Large intestine (tissue), 3 donors: ENCODE measurements around the gene EPAS1. TPM values are rescaled to one million over a fixed set of nuclear protein-coding genes. Genes with fewer than 3 reads are reported as not detected.

Experiments
- DNase-seq, 2 donors: peaks; one replicate each; pipeline versions ENCODE4 v3.0.0 to v3.0.0-alpha.2; 2013
- H3K27ac ChIP-seq: one replicate; pipeline ENCODE4 v1.5.1; 2013; ENCODE audit warnings: low read length
- H3K27me3 ChIP-seq: 2 replicates; pipeline ENCODE4 v1.6.1; 2013; ENCODE audit warnings: low read length; ENCODE audit not compliant: control insufficient read depth, insufficient read depth
- H3K36me3 ChIP-seq: 2 replicates; pipeline ENCODE4 v1.6.1; 2013; ENCODE audit warnings: low read length; ENCODE audit not compliant: control insufficient read depth, insufficient read depth
- H3K4me1 ChIP-seq: one replicate; pipeline ENCODE4 v1.6.1; 2013; ENCODE audit warnings: low read length; ENCODE audit not compliant: control insufficient read depth, insufficient read depth
- H3K4me3 ChIP-seq: one replicate; pipeline ENCODE4 v1.5.1; 2013; ENCODE audit warnings: low read length
- H3K9me3 ChIP-seq: one replicate; pipeline ENCODE4 v1.6.1; 2013; ENCODE audit warnings: mild to moderate bottlenecking, low read depth, low read length, moderate library complexity; ENCODE audit not compliant: control insufficient read depth
- WGBS: methylation state at CpG from one replicate; pipeline ENCODE4 v1.1.5; 2013; ENCODE audit warnings: low lambda C conversion rate; ENCODE audit not compliant: insufficient coverage; 5-methylcytosine and 5-hydroxymethylcytosine counted together
- polyA plus RNA-seq: library from polyadenylated mRNA; unstranded; fragments of 120-200 nt; gene quantifications from one replicate; pipeline ENCODE4 v1.2.1, GENCODE V29; 2013

Gene EPAS1
- polyA plus RNA-seq, 1 donor = 30.7 TPM

GRCh38 chr2:46286715-46287114 is 10.5 kb upstream of the EPAS1 start:
- Histone ChIP-seq H3K27ac (no peak overlapping the region), H3K9me3 (no peaks in the 10 kb centered on the region), H3K4me1 (no peaks in the 10 kb centered on the region), H3K4me3 (no peak overlapping the region), H3K27me3 (no peaks in the 10 kb centered on the region), H3K36me3 (no peaks in the 10 kb centered on the region)
- WGBS = no CpG with 5 or more reads among the region's 3 CpGs
- no peak for DNase-seq

DNA sequence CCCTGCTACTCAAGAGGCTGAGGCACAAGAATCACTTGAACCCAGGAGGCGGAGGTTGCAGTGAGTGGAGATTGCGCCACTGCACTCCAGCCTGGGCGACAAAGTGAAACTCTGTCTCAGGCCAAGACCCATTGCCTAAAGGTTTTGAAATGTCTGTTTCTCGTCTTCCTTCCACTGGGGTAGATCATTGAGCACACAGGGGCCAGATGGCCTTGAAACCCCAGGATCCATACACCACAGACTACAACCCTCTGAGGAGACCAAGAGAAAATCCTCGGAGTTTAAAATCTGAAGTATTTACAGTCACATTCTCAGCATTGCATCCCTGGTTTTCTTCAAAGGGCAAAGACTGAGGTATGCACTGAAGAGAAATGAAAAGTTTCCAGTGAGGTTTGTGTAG is 7.1 kb upstream of the EPAS1 start:
- WGBS = no CpG with 5 or more reads among the region's 5 CpGs
- H3K27ac ChIP-seq = no peak overlapping the region
- no peaks in the 10 kb centered on the region for H3K36me3 ChIP-seq
- no peaks in the 10 kb centered on the region for H3K9me3 ChIP-seq
- no peak for DNase-seq
- no peaks in the 10 kb centered on the region for H3K4me1 ChIP-seq
- H3K4me3 ChIP-seq = no peak overlapping the region
- H3K27me3 ChIP-seq = peaks cover 1% of the 10 kb centered on the region

DNA sequence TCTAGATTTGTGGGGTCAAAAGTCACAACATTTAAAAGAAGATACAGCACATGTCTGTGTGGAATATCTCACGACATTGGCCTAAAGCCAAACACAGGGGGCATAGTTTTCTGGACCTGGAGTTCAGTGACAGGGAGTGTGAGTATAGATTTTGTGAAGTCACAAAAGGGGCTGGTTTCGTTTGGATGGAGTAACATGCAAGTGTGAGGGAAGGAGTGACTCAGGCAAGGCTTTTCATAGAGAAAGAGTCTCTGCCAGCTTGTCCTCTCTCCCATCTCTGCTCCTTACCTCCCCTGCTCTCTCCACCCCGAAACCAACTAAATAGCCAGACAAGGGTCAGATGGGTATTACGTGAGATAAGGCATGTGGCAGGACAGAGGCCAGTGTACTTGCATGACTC is 3.7 kb upstream of the EPAS1 start:
- no peak overlapping the region for H3K27ac ChIP-seq
- peaks cover under 1% of the 10 kb centered on the region for H3K9me3 ChIP-seq
- no peak overlapping the region for H3K4me3 ChIP-seq
- H3K36me3 ChIP-seq = no peaks in the 10 kb centered on the region
- peaks cover 13% of the 10 kb centered on the region for H3K4me1 ChIP-seq
- H3K27me3 ChIP-seq = peaks cover 27% of the 10 kb centered on the region
- no peak for DNase-seq
- no CpG with 5 or more reads among the region's 4 CpGs for WGBS

- peaks cover 36% of the 10 kb centered on the region for H3K27me3 ChIP-seq
- H3K27ac ChIP-seq = no peak overlapping the region
- H3K9me3 ChIP-seq = peaks cover 6% of the 10 kb centered on the region
- H3K4me1 ChIP-seq = peaks cover 21% of the 10 kb centered on the region
- WGBS = no CpG with 5 or more reads among the region's 7 CpGs
- no peak overlapping the region for H3K4me3 ChIP-seq
- no peaks in the 10 kb centered on the region for H3K36me3 ChIP-seq
- DNase-seq = no peak
Observed at GRCh38 chr2:46294176-46294836, 2.9 kb upstream of the EPAS1 start.

GRCh38 chr2:46296216-46296839 is 879 bp upstream of the EPAS1 start:
- H3K9me3 ChIP-seq = peaks cover 6% of the 10 kb centered on the region
- no CpG with 5 or more reads among the region's 28 CpGs for WGBS
- no peaks in the 10 kb centered on the region for H3K36me3 ChIP-seq
- DNase-seq = no peak
- peaks cover 39% of the 10 kb centered on the region for H3K4me1 ChIP-seq
- peak overlapping the region; percentile 38 for H3K27ac ChIP-seq
- H3K4me3 ChIP-seq = peak overlapping the region; percentile 44
- peaks cover 51% of the 10 kb centered on the region for H3K27me3 ChIP-seq

GRCh38 chr2:46297546-46298271 is 502 bp downstream of the EPAS1 start:
- DNase-seq = peak; percentile 71 to 90
- WGBS = no CpG with 5 or more reads among the region's 65 CpGs
- peaks cover 51% of the 10 kb centered on the region for H3K27me3 ChIP-seq

DNA sequence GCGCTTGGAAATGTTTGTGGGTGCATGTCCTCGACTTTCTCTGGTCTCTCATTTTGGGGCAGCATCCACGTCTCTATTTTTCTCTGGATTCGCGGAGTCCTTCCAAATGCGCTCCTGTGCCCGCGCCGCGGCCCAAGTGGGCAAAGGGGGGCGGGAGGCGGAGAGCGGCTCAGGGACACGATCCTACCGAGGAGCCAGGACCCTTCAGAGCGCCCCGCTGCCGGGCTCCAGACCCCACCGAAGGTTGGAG is 990 bp downstream of the EPAS1 start:
- Histone ChIP-seq H3K27me3 (peaks cover 51% of the 10 kb centered on the region), H3K27ac (peak overlapping the region; percentile 79), H3K4me1 (peaks cover 42% of the 10 kb centered on the region), H3K9me3 (peaks cover 6% of the 10 kb centered on the region), H3K4me3 (peak overlapping the region; percentile 81), H3K36me3 (no peaks in the 10 kb centered on the region)
- no peak for DNase-seq
- no CpG with 5 or more reads among the region's 19 CpGs for WGBS

More at GRCh38 chr2:46297546-46298271, 502 bp downstream of the EPAS1 start:
- H3K4me3 ChIP-seq = peak overlapping the region; percentile 81
- H3K36me3 ChIP-seq = no peaks in the 10 kb centered on the region
- peak overlapping the region; percentile 79 for H3K27ac ChIP-seq
- H3K4me1 ChIP-seq = peaks cover 39% of the 10 kb centered on the region
- peaks cover 6% of the 10 kb centered on the region for H3K9me3 ChIP-seq

GRCh38 chr2:46298522-46299353 is 1.5 kb downstream of the EPAS1 start:
- WGBS = no CpG with 5 or more reads among the region's 71 CpGs
- H3K4me1 ChIP-seq = peaks cover 47% of the 10 kb centered on the region
- peak overlapping the region; percentile 81 for H3K4me3 ChIP-seq
- peaks cover 6% of the 10 kb centered on the region for H3K9me3 ChIP-seq
- peak overlapping the region; percentile 79 for H3K27ac ChIP-seq
- no peaks in the 10 kb centered on the region for H3K36me3 ChIP-seq
- DNase-seq = peak in 1 of 2 donors; percentile 66
- H3K27me3 ChIP-seq = peaks cover 51% of the 10 kb centered on the region

DNA sequence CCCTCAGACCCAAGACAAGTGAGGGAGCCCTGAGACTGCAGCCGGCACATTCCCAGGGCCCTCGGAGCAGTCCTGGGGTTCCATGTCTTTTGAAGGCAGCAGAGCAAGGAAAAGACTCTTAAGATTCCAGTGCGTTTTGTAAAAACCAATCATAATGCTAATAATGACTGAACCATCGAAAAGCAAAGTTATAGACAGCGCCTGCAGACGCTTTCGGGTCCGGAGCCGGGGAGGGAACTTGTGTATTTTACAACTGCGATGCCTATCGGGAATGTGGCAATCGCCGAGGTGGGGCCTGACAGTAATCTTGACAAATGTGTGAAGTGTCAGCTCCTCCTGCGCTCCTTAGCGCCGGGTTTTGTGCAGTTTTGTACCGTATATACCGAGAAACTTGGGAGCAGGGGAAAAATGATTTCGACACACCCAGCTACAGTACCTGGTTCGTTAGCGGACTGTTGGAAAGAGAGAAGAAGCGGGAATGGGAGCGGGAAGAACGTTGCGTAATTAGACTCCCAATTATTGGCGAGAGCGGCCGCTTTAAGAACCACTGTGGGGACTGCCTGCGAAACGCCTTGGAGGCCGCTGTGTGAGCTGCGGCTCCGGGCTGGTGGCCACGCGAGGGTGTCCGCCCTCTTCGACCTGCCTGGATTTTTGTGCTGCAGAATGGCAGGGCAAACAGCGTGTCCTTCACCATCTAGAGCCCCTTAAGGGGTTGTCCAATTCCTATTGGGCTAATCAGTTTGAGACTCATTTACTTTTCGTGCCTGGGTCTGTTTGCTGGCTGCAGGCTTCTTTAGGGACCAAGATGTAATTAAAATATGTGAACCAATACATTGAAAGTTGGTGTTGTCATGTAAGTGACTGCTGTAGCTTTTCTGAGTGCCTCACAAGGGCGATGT is 2.4 kb downstream of the EPAS1 start:
- Histone ChIP-seq H3K4me3 (peak overlapping the region; percentile 81), H3K27ac (peak overlapping the region; percentile 79), H3K9me3 (peaks cover 6% of the 10 kb centered on the region), H3K27me3 (peaks cover 51% of the 10 kb centered on the region), H3K4me1 (peaks cover 48% of the 10 kb centered on the region), H3K36me3 (no peaks in the 10 kb centered on the region)
- no CpG with 5 or more reads among the region's 40 CpGs for WGBS
- DNase-seq = peak in 1 of 2 donors; percentile 66
